HEK293 (cell line): ENCODE results near the gene ANAPC2.

Experiments
- CTCF ChIA-PET: fragments of 350-600 bp; formaldehyde crosslinking; extraction: SDS; loops from one replicate; lab custom pipeline; 2021; ENCODE audit warnings: antibody characterized with exemption; lab: Yijun Ruan, JAX
- POLR2A ChIA-PET: fragments of 300-600 bp; formaldehyde crosslinking; extraction: SDS; loops from one replicate; lab custom pipeline; 2020; ENCODE audit warnings: antibody characterized with exemption, inconsistent platforms; lab: Yijun Ruan, JAX
- H3K27ac ChIP-seq: fragments of 200-500 bp; sonication (Bioruptor generic); 2 replicates; pipeline ENCODE4 v1.5.1; 2014; ENCODE audit warnings: low read depth, low read length, control low read depth, inconsistent platforms; ENCODE audit errors: extremely low read depth
- H3K36me3 ChIP-seq, 2 experiments: fragments of 200-500 bp in 1 of 2; sonication (Bioruptor generic) in 1 of 2; 1 replicate in 1 of 2; 2 replicates in 1 of 2; pipeline ENCODE4 v1.5.1; 2014 to 2017; ENCODE audit warnings: inconsistent platforms in 2 of 2, low read length in 2 of 2; ENCODE audit not compliant: control insufficient read depth in 2 of 2, insufficient read depth in 1 of 2
- H3K4me1 ChIP-seq: fragments of 200-500 bp; sonication (Bioruptor generic); 2 replicates; pipeline ENCODE4 v1.5.1; 2014; ENCODE audit warnings: mild to moderate bottlenecking, low read length, inconsistent platforms; ENCODE audit not compliant: control insufficient read depth, insufficient read depth
- H3K4me3 ChIP-seq: 2 replicates; pipeline ENCODE4 v1.5.1; 2011; ENCODE audit warnings: low read depth, mild to moderate bottlenecking, control low read depth, low read length, moderate library complexity
- H3K9me3 ChIP-seq: fragments of 200-500 bp; sonication (Bioruptor generic); 2 replicates; pipeline ENCODE4 v1.5.1; 2014; ENCODE audit warnings: low read depth, low read length, inconsistent platforms; ENCODE audit not compliant: control insufficient read depth, insufficient read depth
- BCL11B ChIP-seq: fragments of 450-650 bp; formaldehyde crosslinking; IDR thresholded peaks from 2 replicates; pipeline ENCODE4 v1.5.1; 2016; ENCODE audit warnings: low read depth, missing biosample characterization, missing genetic modification characterization
- GLIS2 ChIP-seq: fragments of 450-650 bp; formaldehyde crosslinking; IDR thresholded peaks from 2 replicates; pipeline ENCODE4 v1.5.1; 2016; ENCODE audit warnings: missing biosample characterization, missing genetic modification characterization
- KLF1 ChIP-seq: fragments of 450-650 bp; formaldehyde crosslinking; IDR thresholded peaks from 2 replicates; pipeline ENCODE4 v1.5.1; 2016; ENCODE audit warnings: missing biosample characterization, missing genetic modification characterization
- KLF10 ChIP-seq: fragments of 450-650 bp; IDR thresholded peaks from 2 replicates; pipeline ENCODE4 v1.5.1; 2018; ENCODE audit warnings: missing biosample characterization, mild to moderate bottlenecking, missing genetic modification characterization
- YY1 ChIP-seq: fragments of 450-650 bp; formaldehyde crosslinking; IDR thresholded peaks from 2 replicates; pipeline ENCODE4 v1.5.1; 2018; ENCODE audit warnings: missing biosample characterization, missing genetic modification characterization
- ZFHX2 ChIP-seq: fragments of 450-650 bp; formaldehyde crosslinking; conservative IDR thresholded peaks from 2 replicates; pipeline ENCODE4 v1.5.1; 2016; ENCODE audit warnings: missing biosample characterization, missing genetic modification characterization
- ZFP3 ChIP-seq: fragments of 450-650 bp; formaldehyde crosslinking; IDR thresholded peaks from 2 replicates; pipeline ENCODE4 v1.5.1; 2016; ENCODE audit warnings: low read depth, missing biosample characterization, missing genetic modification characterization
- ZNF114 ChIP-seq: fragments of 450-650 bp; formaldehyde crosslinking; IDR thresholded peaks from 2 replicates; pipeline ENCODE4 v1.5.0; 2017; ENCODE audit warnings: missing biosample characterization, missing genetic modification characterization
- ZNF184 ChIP-seq: fragments of 450-650 bp; IDR thresholded peaks from 2 replicates; pipeline ENCODE4 v1.5.1; 2018; ENCODE audit warnings: missing biosample characterization, mild to moderate bottlenecking, missing genetic modification characterization
- ZNF239 ChIP-seq: fragments of 450-650 bp; formaldehyde crosslinking; IDR thresholded peaks from 2 replicates; pipeline ENCODE4 v1.5.1; 2016; ENCODE audit warnings: missing biosample characterization, missing genetic modification characterization
- ZNF248 ChIP-seq: fragments of 450-650 bp; formaldehyde crosslinking; IDR thresholded peaks from 2 replicates; pipeline ENCODE4 v1.5.1; 2017; ENCODE audit warnings: missing biosample characterization, missing genetic modification characterization
- ZNF423 ChIP-seq: fragments of 450-650 bp; formaldehyde crosslinking; IDR thresholded peaks from 2 replicates; pipeline ENCODE4 v1.5.1; 2016; ENCODE audit warnings: missing biosample characterization, missing genetic modification characterization
- ZNF473 ChIP-seq: fragments of 450-650 bp; formaldehyde crosslinking; IDR thresholded peaks from 2 replicates; pipeline ENCODE4 v1.5.1; 2017; ENCODE audit warnings: missing biosample characterization, missing genetic modification characterization
- ZNF501 ChIP-seq: fragments of 450-650 bp; formaldehyde crosslinking; IDR thresholded peaks from 2 replicates; pipeline ENCODE4 v1.5.1; 2016; ENCODE audit warnings: missing biosample characterization, missing genetic modification characterization
- ZNF529 ChIP-seq: fragments of 450-650 bp; formaldehyde crosslinking; IDR thresholded peaks from 2 replicates; pipeline ENCODE4 v1.5.1; 2017; ENCODE audit warnings: missing genetic modification characterization, missing biosample characterization; ENCODE audit not compliant: insufficient replicate concordance
- ZNF658 ChIP-seq: fragments of 450-650 bp; formaldehyde crosslinking; IDR thresholded peaks from 2 replicates; pipeline ENCODE4; 2016; ENCODE audit warnings: missing biosample characterization, missing genetic modification characterization
- TF ChIP-seq, protein P1 (sequence below): fragments of 450-650 bp; formaldehyde crosslinking; IDR thresholded peaks from 2 replicates; pipeline ENCODE4 v1.5.1; 2016; ENCODE audit warnings: missing biosample characterization, missing genetic modification characterization
- TF ChIP-seq, protein P2 (sequence below): fragments of 450-650 bp; formaldehyde crosslinking; IDR thresholded peaks from 2 replicates; pipeline ENCODE4 v1.5.1; 2016; ENCODE audit warnings: missing biosample characterization, missing genetic modification characterization
- TF ChIP-seq, protein P3 (sequence below): fragments of 450-650 bp; formaldehyde crosslinking; conservative IDR thresholded peaks from 2 replicates; pipeline ENCODE4 v1.5.1; 2016; ENCODE audit warnings: low read depth, missing biosample characterization, missing genetic modification characterization
- TF ChIP-seq, protein P4 (sequence below): fragments of 450-650 bp; formaldehyde crosslinking; optimal IDR thresholded peaks from 2 replicates; pipeline ENCODE3; 2016; ENCODE audit warnings: missing biosample characterization, mild to moderate bottlenecking, missing genetic modification characterization

The ANAPC2 gene

DNA sequence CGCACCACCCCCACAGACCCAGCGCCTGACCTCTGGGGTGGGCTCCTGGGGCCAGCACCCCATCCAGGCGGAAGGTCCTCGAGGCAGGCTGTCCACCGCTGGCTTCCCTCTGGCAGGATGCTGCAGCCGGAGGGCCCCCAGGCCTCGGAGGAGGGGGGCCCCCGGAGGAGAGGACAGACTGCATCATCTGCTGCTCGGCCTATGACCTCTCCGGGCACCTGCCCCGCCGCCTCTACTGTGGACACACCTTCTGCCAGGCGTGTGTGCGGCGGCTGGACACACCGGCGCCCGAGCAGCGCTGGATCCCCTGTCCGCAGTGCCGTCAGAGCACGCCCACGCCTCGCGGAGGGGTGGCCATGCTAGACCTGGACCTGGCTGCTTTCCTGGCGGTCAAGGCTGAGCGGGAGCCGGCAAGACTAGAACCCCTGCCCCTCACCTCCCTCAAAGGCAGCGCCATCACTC is 40.2 kb upstream of the ANAPC2 start:
- CTCF ChIA-PET, result interaction anchor here (0.6 to 6.7 kb wide), 16 partner anchors 8 to 441 kb away, joined by 3 to 69 read pairs (median 6); partner anchors contain the start of genes ABCA2, LRRC26, NPDC1 and SAPCD2
- Histone ChIP-seq H3K9me3 (no peaks in the 10 kb centered on the region), H3K36me3 (no peaks in the 10 kb centered on the region), H3K4me3 (no peak overlapping the region), H3K4me1 (no peaks in the 10 kb centered on the region), H3K27ac (no peak overlapping the region)
- POLR2A ChIA-PET, result interaction anchor here (1.8 to 17.2 kb wide), 4 partner anchors 13 to 182 kb away, joined by 3 to 304 read pairs (median 119); partner anchors contain the start of genes NDOR1, NPDC1, TMEM203 and TPRN
- TF ChIP-seq YY1 (no peak), ZNF114 (no peak), BCL11B (0 out of 2 replicates have a peak, but pooled peaks have one; percentile 25), GLIS2 (peak; percentile 53; the same call in 1 of the 2 replicates), ZNF658 (tag by site-specific recombination) (no peak), ZNF184 (tag by site-specific recombination) (no peak)
- TF ChIP-seq, protein P1, sequence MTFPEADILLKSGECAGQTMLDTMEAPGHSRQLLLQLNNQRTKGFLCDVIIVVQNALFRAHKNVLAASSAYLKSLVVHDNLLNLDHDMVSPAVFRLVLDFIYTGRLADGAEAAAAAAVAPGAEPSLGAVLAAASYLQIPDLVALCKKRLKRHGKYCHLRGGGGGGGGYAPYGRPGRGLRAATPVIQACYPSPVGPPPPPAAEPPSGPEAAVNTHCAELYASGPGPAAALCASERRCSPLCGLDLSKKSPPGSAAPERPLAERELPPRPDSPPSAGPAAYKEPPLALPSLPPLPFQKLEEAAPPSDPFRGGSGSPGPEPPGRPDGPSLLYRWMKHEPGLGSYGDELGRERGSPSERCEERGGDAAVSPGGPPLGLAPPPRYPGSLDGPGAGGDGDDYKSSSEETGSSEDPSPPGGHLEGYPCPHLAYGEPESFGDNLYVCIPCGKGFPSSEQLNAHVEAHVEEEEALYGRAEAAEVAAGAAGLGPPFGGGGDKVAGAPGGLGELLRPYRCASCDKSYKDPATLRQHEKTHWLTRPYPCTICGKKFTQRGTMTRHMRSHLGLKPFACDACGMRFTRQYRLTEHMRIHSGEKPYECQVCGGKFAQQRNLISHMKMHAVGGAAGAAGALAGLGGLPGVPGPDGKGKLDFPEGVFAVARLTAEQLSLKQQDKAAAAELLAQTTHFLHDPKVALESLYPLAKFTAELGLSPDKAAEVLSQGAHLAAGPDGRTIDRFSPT (tag by site-specific recombination), result 0 out of 2 replicates have a peak, but pooled peaks have one; percentile 10

DNA sequence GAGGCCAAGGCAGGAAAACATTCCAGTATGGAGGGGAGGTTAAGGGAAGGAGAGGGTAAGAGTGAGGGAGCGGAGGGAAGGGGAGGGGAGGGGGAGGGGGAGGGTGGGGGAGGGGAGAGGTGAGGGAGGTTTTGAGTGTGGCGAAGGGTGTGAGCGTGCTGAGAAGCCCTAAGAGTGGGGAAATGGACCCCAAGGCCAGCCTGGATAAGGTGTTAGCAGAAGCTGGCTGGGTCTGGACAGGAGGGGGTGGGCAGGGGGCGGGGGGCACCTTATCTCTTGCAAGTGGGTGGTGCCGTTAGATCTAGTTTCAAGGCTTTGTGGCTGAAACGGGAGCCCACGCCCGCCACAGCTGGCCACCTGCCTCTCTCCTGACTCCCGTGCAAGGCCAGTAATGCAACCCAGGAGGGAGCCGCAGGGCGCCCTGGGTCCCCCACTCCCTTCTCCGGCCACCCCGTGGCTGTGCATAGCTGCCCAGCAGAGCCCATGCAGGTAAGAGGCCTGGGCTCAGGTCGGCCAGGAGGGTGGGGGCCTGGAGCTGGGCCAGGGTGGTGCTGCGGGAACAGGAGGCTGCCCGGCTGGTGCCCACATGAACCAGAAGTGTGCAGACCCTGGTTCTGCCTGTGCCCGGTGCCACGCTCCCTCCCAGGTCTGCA is 39.6 kb upstream of the ANAPC2 start:
- CTCF ChIA-PET, result interaction anchor here (0.6 to 6.7 kb wide), 25 partner anchors 9 to 440 kb away, joined by 3 to 69 read pairs (median 6); partner anchors contain the start of genes ABCA2, ANAPC2, LRRC26 and MAN1B1
- Histone ChIP-seq H3K27ac (no peak overlapping the region), H3K36me3 (no peaks in the 10 kb centered on the region), H3K9me3 (no peaks in the 10 kb centered on the region), H3K4me3 (no peak overlapping the region), H3K4me1 (peaks cover under 1% of the 10 kb centered on the region)
- POLR2A ChIA-PET, result interaction anchor here (0.6 to 17.2 kb wide), 9 partner anchors 13 to 182 kb away, joined by 3 to 304 read pairs (median 5); partner anchors contain the start of genes ANAPC2, NDOR1, NPDC1 and SAPCD2
- TF ChIP-seq, protein P2, sequence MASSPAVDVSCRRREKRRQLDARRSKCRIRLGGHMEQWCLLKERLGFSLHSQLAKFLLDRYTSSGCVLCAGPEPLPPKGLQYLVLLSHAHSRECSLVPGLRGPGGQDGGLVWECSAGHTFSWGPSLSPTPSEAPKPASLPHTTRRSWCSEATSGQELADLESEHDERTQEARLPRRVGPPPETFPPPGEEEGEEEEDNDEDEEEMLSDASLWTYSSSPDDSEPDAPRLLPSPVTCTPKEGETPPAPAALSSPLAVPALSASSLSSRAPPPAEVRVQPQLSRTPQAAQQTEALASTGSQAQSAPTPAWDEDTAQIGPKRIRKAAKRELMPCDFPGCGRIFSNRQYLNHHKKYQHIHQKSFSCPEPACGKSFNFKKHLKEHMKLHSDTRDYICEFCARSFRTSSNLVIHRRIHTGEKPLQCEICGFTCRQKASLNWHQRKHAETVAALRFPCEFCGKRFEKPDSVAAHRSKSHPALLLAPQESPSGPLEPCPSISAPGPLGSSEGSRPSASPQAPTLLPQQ (tag by site-specific recombination), result no peak
- no peak for TF ChIP-seq ZNF239
- TF ChIP-seq ZNF473, result no peak
- TF ChIP-seq ZNF501 (tag by site-specific recombination), result no peak
- no peak for TF ChIP-seq ZNF423 (tag by site-specific recombination)
- TF ChIP-seq ZFHX2 (tag by site-specific recombination), result peak; percentile 64; the same call in 1 of the 2 replicates
- TF ChIP-seq GLIS2, result no peak
- TF ChIP-seq KLF10 (tag by site-specific recombination), result no peak
- TF ChIP-seq ZFP3 (tag by site-specific recombination), result no peak
- TF ChIP-seq, protein P1 (tag by site-specific recombination), result peak; percentile 51
- TF ChIP-seq, protein P3, sequence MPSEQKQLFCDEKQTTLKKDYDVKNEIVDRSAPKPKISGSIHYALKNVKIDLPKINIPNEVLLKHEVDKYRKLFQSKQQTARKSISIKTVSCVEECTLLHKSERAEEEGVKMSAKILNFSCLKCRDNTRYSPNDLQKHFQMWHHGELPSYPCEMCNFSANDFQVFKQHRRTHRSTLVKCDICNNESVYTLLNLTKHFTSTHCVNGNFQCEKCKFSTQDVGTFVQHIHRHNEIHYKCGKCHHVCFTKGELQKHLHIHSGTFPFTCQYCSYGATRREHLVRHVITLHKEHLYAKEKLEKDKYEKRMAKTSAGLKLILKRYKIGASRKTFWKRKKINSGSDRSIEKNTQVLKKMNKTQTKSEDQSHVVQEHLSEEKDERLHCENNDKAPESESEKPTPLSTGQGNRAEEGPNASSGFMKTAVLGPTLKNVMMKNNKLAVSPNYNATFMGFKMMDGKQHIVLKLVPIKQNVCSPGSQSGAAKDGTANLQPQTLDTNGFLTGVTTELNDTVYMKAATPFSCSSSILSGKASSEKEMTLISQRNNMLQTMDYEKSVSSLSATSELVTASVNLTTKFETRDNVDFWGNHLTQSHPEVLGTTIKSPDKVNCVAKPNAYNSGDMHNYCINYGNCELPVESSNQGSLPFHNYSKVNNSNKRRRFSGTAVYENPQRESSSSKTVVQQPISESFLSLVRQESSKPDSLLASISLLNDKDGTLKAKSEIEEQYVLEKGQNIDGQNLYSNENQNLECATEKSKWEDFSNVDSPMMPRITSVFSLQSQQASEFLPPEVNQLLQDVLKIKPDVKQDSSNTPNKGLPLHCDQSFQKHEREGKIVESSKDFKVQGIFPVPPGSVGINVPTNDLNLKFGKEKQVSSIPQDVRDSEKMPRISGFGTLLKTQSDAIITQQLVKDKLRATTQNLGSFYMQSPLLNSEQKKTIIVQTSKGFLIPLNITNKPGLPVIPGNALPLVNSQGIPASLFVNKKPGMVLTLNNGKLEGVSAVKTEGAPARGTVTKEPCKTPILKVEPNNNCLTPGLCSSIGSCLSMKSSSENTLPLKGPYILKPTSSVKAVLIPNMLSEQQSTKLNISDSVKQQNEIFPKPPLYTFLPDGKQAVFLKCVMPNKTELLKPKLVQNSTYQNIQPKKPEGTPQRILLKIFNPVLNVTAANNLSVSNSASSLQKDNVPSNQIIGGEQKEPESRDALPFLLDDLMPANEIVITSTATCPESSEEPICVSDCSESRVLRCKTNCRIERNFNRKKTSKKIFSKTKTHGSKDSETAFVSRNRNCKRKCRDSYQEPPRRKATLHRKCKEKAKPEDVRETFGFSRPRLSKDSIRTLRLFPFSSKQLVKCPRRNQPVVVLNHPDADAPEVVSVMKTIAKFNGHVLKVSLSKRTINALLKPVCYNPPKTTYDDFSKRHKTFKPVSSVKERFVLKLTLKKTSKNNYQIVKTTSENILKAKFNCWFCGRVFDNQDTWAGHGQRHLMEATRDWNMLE (tag by site-specific recombination), result no peak
- no peak for TF ChIP-seq ZNF248 (tag by site-specific recombination)
- TF ChIP-seq, protein P4, sequence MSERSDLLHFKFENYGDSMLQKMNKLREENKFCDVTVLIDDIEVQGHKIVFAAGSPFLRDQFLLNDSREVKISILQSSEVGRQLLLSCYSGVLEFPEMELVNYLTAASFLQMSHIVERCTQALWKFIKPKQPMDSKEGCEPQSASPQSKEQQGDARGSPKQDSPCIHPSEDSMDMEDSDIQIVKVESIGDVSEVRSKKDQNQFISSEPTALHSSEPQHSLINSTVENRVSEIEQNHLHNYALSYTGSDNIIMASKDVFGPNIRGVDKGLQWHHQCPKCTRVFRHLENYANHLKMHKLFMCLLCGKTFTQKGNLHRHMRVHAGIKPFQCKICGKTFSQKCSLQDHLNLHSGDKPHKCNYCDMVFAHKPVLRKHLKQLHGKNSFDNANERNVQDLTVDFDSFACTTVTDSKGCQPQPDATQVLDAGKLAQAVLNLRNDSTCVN (tag by site-specific recombination), result no peak
- peak; percentile 68 for TF ChIP-seq KLF1 (tag by site-specific recombination)
- TF ChIP-seq ZNF529, result no peak
